PC-9 (cell line): ENCODE results near the gene HTATSF1. TPM values are rescaled to one million over a fixed set of nuclear protein-coding genes. Genes with fewer than 3 reads are reported as not detected.
A peak's percentile ranks its signal among the peaks of the same experiment; 100 is the strongest.

ENCODE experiments used
- BruUV-seq: library from RNA; stranded (reverse); fragments of 400-500 nt; replicated peaks from 2 replicates; lab custom pipeline; 2021; lab: Mats Ljungman, UMichigan
- CTCF ChIA-PET: fragments of 300-600 bp; sonication (Branson Sonifier 250); formaldehyde crosslinking; loops from one replicate; lab custom pipeline; 2022; ENCODE audit warnings: antibody characterized with exemption; lab: Charles Lee
- POLR2A ChIA-PET: fragments of 300-600 bp; sonication (Branson Sonifier 250); formaldehyde crosslinking; loops from one replicate; lab custom pipeline; 2022; ENCODE audit warnings: antibody characterized with exemption; ENCODE audit not compliant: unreplicated experiment; lab: Charles Lee
- DNase-seq, 2 experiments: peaks; one replicate each; pipeline versions ENCODE4 v3.0.0 to v3.0.0-alpha.2; 2015 to 2022; ENCODE audit warnings: mixed read lengths in 1 of 2
- H2AFZ ChIP-seq: fragments of 200-600 bp; sonication (generic); 2 replicates; pipeline ENCODE4 v1.8.1; 2017; ENCODE audit warnings: antibody characterized with exemption
- H3F3A ChIP-seq: fragments of 200-600 bp; sonication (generic); 2 replicates; pipeline ENCODE4 v1.8.1; 2017; ENCODE audit warnings: antibody characterized with exemption, mild to moderate bottlenecking, low read depth; ENCODE audit not compliant: insufficient read depth
- H3K27ac ChIP-seq: fragments of 200-600 bp; sonication (generic); 2 replicates; pipeline ENCODE4 v1.6.1; 2016; ENCODE audit warnings: mixed run types
- H3K27me3 ChIP-seq: fragments of 200-600 bp; sonication (generic); 2 replicates; pipeline ENCODE4 v1.6.1; 2016; ENCODE audit warnings: low read depth, mixed run types; ENCODE audit not compliant: insufficient read depth
- H3K36me3 ChIP-seq: fragments of 200-600 bp; sonication (generic); 2 replicates; pipeline ENCODE4 v1.6.1; 2016; ENCODE audit warnings: low read depth, mixed run types
- H3K4me1 ChIP-seq: fragments of 200-600 bp; sonication (generic); replicated peaks from 2 replicates; pipeline ENCODE4 v1.6.1; 2016; ENCODE audit warnings: mixed run types; ENCODE audit not compliant: insufficient read depth
- H3K4me2 ChIP-seq: fragments of 200-600 bp; sonication (generic); 2 replicates; pipeline ENCODE4 v1.6.1; 2017; ENCODE audit warnings: mixed run types
- H3K4me3 ChIP-seq: fragments of 200-600 bp; sonication (generic); 2 replicates; pipeline ENCODE4 v1.6.1; 2016; ENCODE audit warnings: mixed run types
- H3K79me2 ChIP-seq: fragments of 200-600 bp; sonication (generic); 2 replicates; pipeline ENCODE4 v1.6.1; 2017; ENCODE audit warnings: low read depth, mixed run types
- H3K9me2 ChIP-seq: fragments of 200-600 bp; sonication (generic); 2 replicates; pipeline ENCODE4 v1.8.1; 2017; ENCODE audit warnings: mild to moderate bottlenecking; ENCODE audit not compliant: insufficient read depth
- H3K9me3 ChIP-seq: fragments of 200-600 bp; sonication (generic); 2 replicates; pipeline ENCODE4 v1.8.1; 2016; ENCODE audit warnings: low read depth; ENCODE audit not compliant: insufficient read depth
- H4K20me1 ChIP-seq: fragments of 200-600 bp; sonication (generic); 2 replicates; pipeline ENCODE4 v1.8.1; 2017; ENCODE audit not compliant: insufficient read depth
- CTCF ChIP-seq: fragments of 200-600 bp; sonication (generic); conservative IDR thresholded peaks from 2 replicates; pipeline ENCODE4 v1.6.1; 2017; ENCODE audit warnings: mixed run types, antibody characterized with exemption, mild to moderate bottlenecking, moderate library complexity
- EZH2 ChIP-seq: fragments of 200-600 bp; sonication (generic); IDR thresholded peaks from 2 replicates; pipeline ENCODE4 v1.8.0; 2017; ENCODE audit warnings: antibody characterized with exemption, low read depth
- intact Hi-C: fragments of 100-400 bp; cut with micrococcal nuclease; formaldehyde crosslinking; loops from one replicate; pipeline ENCODE4 v1.10.0; 2022; ENCODE audit not compliant: unreplicated experiment
- total RNA-seq: library from RNA; stranded (reverse); gene quantifications from 2 replicates; pipeline ENCODE4 v1.2.3, GENCODE V29; 2021

HTATSF1 gene
- total RNA-seq, 1 experiment from 2014 or later = 72.4 TPM

- Histone ChIP-seq H3K36me3 (no peaks in the 10 kb centered on the region), H3K27ac (peak overlapping the region; percentile 53), H3K79me2 (no peaks in the 10 kb centered on the region), H3K9me3 (peaks cover 5% of the 10 kb centered on the region), H3F3A (peaks cover 59% of the 10 kb centered on the region), H3K4me2 (peak overlapping the region; percentile 23; the same call in 1 of the 2 replicates), H2AFZ (no peak overlapping the region), H3K27me3 (no peaks in the 10 kb centered on the region), H4K20me1 (no peaks in the 10 kb centered on the region), H3K9me2 (no peaks in the 10 kb centered on the region), H3K4me1 (peaks cover 89% of the 10 kb centered on the region), H3K4me3 (no peak overlapping the region)
- peak in 1 of 2 experiments; percentile 68 for DNase-seq
- CTCF ChIA-PET = no interaction called here
- POLR2A ChIA-PET = no interaction called here
- BruUV-seq = no TSS peak
- TF ChIP-seq CTCF = no peak
- no peak for TF ChIP-seq EZH2
- intact Hi-C loops = no loop called here
Measured at GRCh38 chrX:136453771-136454170, 43.6 kb upstream of the HTATSF1 start.

GRCh38 chrX:136456133-136456532 is 41.3 kb upstream of the HTATSF1 start:
- no peak overlapping the region for H3K4me2 ChIP-seq
- POLR2A ChIA-PET = no interaction called here
- H3K9me2 ChIP-seq = no peaks in the 10 kb centered on the region
- intact Hi-C loops = no loop called here
- no TSS peak for BruUV-seq
- no peak overlapping the region for H2AFZ ChIP-seq
- H3K27ac ChIP-seq = no peak overlapping the region
- H3K36me3 ChIP-seq = no peaks in the 10 kb centered on the region
- H3K27me3 ChIP-seq = no peaks in the 10 kb centered on the region
- no peaks in the 10 kb centered on the region for H4K20me1 ChIP-seq
- no peak overlapping the region for H3K4me3 ChIP-seq
- TF ChIP-seq EZH2 (no peak), CTCF (no peak)
- DNase-seq = no peak
- no peaks in the 10 kb centered on the region for H3K79me2 ChIP-seq
- H3F3A ChIP-seq = peaks cover 50% of the 10 kb centered on the region
- CTCF ChIA-PET = no interaction called here
- H3K9me3 ChIP-seq = no peaks in the 10 kb centered on the region
- H3K4me1 ChIP-seq = peaks cover 74% of the 10 kb centered on the region

- no peak for TF ChIP-seq EZH2
- H3K27ac ChIP-seq = peak overlapping the region; percentile 25
- H3K79me2 ChIP-seq = no peaks in the 10 kb centered on the region
- no peak overlapping the region for H3K4me3 ChIP-seq
- H3K36me3 ChIP-seq = no peaks in the 10 kb centered on the region
- ChIA-PET CTCF (interaction anchor here (0.9 kb wide), 1 partner anchor 71 kb away, joined by 6 read pairs; no protein-coding TSS in a partner anchor), POLR2A (no interaction called here)
- DNase-seq = peak in 1 of 2 experiments; percentile 96
- no peaks in the 10 kb centered on the region for H3K9me3 ChIP-seq
- no TSS peak for BruUV-seq
- no peaks in the 10 kb centered on the region for H3K9me2 ChIP-seq
- H4K20me1 ChIP-seq = no peaks in the 10 kb centered on the region
- intact Hi-C loops = no loop called here
- peak overlapping the region; percentile 48 for H3K4me2 ChIP-seq
- peaks cover 64% of the 10 kb centered on the region for H3K4me1 ChIP-seq
- H3F3A ChIP-seq = peaks cover 41% of the 10 kb centered on the region
- peak overlapping the region; percentile 40; the same call in 1 of the 2 replicates for H2AFZ ChIP-seq
- no peaks in the 10 kb centered on the region for H3K27me3 ChIP-seq
Measured at GRCh38 chrX:136457303-136457917, 40.0 kb upstream of the HTATSF1 start.

- ChIA-PET POLR2A (no interaction called here), CTCF (no interaction called here)
- H3K4me2 ChIP-seq = no peak overlapping the region
- H4K20me1 ChIP-seq = no peaks in the 10 kb centered on the region
- DNase-seq = no peak
- H3K9me3 ChIP-seq = peaks cover 4% of the 10 kb centered on the region; the same call in 1 of the 2 replicates
- TF ChIP-seq EZH2 (no peak), CTCF (no peak)
- H3K27ac ChIP-seq = no peak overlapping the region
- H2AFZ ChIP-seq = no peak overlapping the region
- H3K4me3 ChIP-seq = no peak overlapping the region
- no peaks in the 10 kb centered on the region for H3K27me3 ChIP-seq
- intact Hi-C loops = no loop called here
- no TSS peak for BruUV-seq
- H3F3A ChIP-seq = no peaks in the 10 kb centered on the region
- peaks cover 8% of the 10 kb centered on the region for H3K4me1 ChIP-seq
- H3K79me2 ChIP-seq = no peaks in the 10 kb centered on the region
- H3K36me3 ChIP-seq = no peaks in the 10 kb centered on the region
- no peaks in the 10 kb centered on the region for H3K9me2 ChIP-seq
Measured at GRCh38 chrX:136464589-136464988, 32.8 kb upstream of the HTATSF1 start.
